ENCODE measurements around the gene EIF5B. TPM values are rescaled to one million over a fixed set of nuclear protein-coding genes. Genes with fewer than 3 reads are reported as not detected.
A peak's percentile ranks its signal among the peaks of the same experiment; 100 is the strongest.

EIF5B gene
- total and polyA plus RNA-seq, 2 experiments from 2014 or later, result 34.2 to 108 TPM

GRCh38 chr2:99325384-99325783, 11.8 kb upstream of the EIF5B start (continued):
- no peak for TF ChIP-seq ZNF462 (CRISPR knock-in tag; IDR thresholded peaks at IDR 0.05)

- ATAC-seq (peak; percentile 84), DNase-seq (ENCODE audit: low spot score) (peak; percentile 100)
- peaks cover 14% of the 10 kb centered on the region for H3K36me3 ChIP-seq (ENCODE audit: insufficient read depth)
- no peaks in the 10 kb centered on the region for H3K9me2 ChIP-seq (ENCODE audit: insufficient read depth)
- peak within 1 kb of the TSS; percentile 86 for H3K27ac ChIP-seq (ENCODE audit: low read depth)
- Mint-ChIP-seq H3K27me3 (ENCODE audit: insufficient read depth, low read depth, poor library complexity) (no peaks in the 10 kb centered on the region), H3K9me3 (no peaks in the 10 kb centered on the region), H3K4me3 (no peak within 1 kb of the TSS), H3K4me1 (peaks cover 6% of the 10 kb centered on the region), H3K27ac (no peak within 1 kb of the TSS), H3K36me3 (ENCODE audit: low read depth) (peaks cover 21% of the 10 kb centered on the region)
- H3K79me2 ChIP-seq (replicated peaks; ENCODE audit: insufficient read depth), result peaks cover 87% of the 10 kb centered on the region
- peak within 1 kb of the TSS; percentile 96 for H3K4me2 ChIP-seq
- H3K4me3 ChIP-seq, result peak within 1 kb of the TSS; percentile 80
- peaks cover 33% of the 10 kb centered on the region for H4K20me1 ChIP-seq (replicated peaks; ENCODE audit: insufficient read depth)
- peak within 1 kb of the TSS; percentile 94 for H2AFZ ChIP-seq
- 0 out of 2 replicates have a peak, but pooled peaks cover 4% of the 10 kb centered on the region for H3F3A ChIP-seq (replicated peaks; ENCODE audit: low read depth)
- no peaks in the 10 kb centered on the region for H3K27me3 ChIP-seq (ENCODE audit: insufficient read depth)
- peaks cover 11% of the 10 kb centered on the region for H3K4me1 ChIP-seq (ENCODE audit: insufficient read depth)
- TF ChIP-seq ZNF462 (CRISPR knock-in tag; IDR thresholded peaks at IDR 0.05) (no peak), REST (IDR thresholded peaks at IDR 0.05; ENCODE audit: unreplicated experiment) (peak; percentile 10), ZNF331 (CRISPR knock-in tag; IDR thresholded peaks at IDR 0.05; ENCODE audit: low read depth) (no peak)
Observed at GRCh38 chr2:99335911-99336803, 1.0 kb upstream of the EIF5B start, which contains the start of gene TXNDC9. Gene TXNDC9 (minus strand): TSS chr2:99336333. CDS start chr2:99333210, 3,123 bp downstream.
